ENCODE measurements around the gene TBK1.

TBK1 gene

GRCh38 chr12:64545081-64545382, 93.1 kb downstream of the TBK1 start:
- DNase-seq (ENCODE audit: low spot score) = no peak

DNA sequence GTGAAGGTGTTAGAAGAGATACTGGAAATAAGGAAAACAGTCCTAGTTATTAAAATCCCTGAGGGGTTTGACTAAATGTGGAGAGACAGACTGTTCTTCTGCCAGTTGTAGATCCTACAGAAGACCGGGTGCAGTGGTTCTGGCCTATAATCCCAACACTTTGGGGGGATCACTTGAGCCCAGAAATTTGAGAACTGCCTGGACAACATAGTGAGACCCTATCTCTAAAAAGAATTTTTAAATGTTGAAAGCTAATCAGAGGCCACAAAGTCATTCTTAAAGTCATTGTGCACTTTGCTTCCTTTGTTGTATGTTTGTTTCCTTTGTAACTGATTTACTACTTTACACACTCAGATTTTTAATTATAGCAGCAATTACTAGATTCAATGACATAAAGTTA, 97.2 kb downstream of the TBK1 start:
- DNase-seq (ENCODE audit: low spot score) = no peak

DNA sequence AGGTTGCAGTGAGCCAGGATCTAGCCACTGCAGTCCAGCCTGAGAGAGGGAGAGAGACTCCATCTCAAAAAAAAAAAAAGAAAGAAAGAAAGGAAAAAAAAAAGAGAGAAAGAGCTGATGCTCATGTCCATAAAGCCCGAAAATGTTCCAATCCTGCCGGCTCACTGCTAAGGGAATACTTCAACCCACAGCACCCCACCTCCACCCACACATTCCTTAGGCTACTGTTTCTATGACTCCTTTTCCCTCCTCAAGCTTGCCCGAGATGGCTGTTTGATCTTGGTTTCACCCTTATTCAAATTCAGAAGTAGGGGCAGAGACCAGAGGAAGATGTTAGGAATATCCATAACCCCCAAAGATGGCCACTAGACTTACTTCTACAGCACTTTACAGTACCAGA, 98.8 kb downstream of the TBK1 start:
- DNase-seq (ENCODE audit: low spot score) = no peak

DNA sequence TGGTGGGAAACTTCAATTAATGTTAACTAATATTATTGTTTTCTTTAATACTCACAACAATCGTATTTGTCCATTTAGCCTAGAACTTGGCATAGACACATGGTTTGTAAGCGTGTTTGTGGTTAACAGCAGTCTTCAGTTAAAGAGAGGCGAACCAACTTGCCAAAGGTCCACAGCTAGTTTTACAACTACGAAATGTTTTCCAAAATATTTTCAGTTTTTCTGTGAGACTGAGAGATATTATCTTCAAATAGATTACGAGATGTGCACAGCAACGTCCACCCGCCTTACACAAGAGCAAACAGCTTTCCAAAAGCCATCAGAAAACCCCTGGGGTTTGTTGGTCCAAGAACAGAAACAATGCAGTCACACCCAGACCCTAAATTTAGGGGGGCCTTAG, 99.8 kb downstream of the TBK1 start:
- DNase-seq (ENCODE audit: low spot score) = no peak
